T-helper 1 cell treated with Interleukin-12 subunit alpha and Interleukin-12 subunit beta and Interleukin-4 antibody, amounts not matched to agents 30 ng/mL and 1 ng/mL, for 36 hours (primary cell): ENCODE results near the gene ATP8A2. TPM values are rescaled to one million over a fixed set of nuclear protein-coding genes. Genes with fewer than 3 reads are reported as not detected.
"Not testable (repeated sequence)": the region's sequence is repeated elsewhere in the genome, so short reads cannot be mapped to it uniquely, and the experiment has no call there.

Experiments used
- intact Hi-C: fragments of 100-400 bp; cut with micrococcal nuclease; formaldehyde crosslinking; loops from one replicate; pipeline ENCODE4 v1.15.1; 2024
- total RNA-seq: library from RNA; stranded (reverse); gene quantifications from 2 replicates; pipeline ENCODE4 v1.2.3, GENCODE V29; 2022

Gene ATP8A2
- total RNA-seq, 1 donor from 2014 or later: 1.9 TPM

DNA sequence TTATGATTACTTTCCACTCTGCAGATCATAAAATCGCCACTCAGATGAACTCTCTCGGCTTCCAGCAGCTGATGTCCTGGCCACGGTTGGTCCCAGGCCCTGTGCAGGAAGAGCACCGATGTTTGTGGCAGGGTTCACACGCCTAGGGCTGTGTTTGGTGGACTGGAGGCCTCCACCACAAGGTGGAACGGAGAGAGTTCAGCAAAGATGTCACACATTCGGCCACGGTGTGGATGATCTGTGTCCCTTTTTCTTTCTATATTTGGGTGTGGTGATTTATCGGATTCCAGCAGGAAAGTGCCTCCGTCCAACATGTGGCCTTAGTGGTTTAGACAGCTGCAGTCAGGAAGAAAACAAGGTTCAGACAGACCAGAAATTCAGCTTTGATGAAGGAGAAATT lies 680.6 kb downstream of the ATP8A2 start:
- intact Hi-C loops: loop anchor here (1.0 to 10.0 kb wide), 8 partner anchors 40 to 748 kb away; partner anchors contain the start of gene NUP58

DNA sequence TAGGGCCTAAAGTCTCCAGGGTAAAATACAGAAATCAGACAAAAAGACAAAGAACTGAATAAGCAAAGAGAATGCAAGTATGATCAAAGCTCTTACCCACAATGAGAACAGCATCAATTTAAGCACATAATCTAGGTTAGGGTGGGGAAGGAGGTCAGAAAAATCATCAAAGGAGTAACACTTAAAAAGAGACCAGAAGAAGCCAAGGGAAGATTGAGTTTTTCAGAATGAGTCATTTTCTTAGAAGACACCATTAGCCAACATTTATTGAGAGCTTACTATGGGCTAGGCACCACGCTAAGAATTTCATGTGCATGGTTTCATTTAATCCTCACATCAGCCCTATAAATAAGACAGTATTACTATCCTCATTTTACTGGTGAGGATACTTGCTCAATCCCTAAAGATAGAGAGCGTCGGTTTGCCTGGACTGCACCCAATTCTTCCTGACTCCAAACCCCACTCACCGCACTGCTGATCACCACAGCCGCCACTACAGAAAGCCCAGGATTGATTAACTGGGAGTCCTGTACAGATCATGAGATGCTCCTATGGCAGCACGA lies 681.7 kb downstream of the ATP8A2 start:
- intact Hi-C loops: loop anchor here (2.0 to 10.0 kb wide), 7 partner anchors 41 to 749 kb away; partner anchors contain the start of gene NUP58

DNA sequence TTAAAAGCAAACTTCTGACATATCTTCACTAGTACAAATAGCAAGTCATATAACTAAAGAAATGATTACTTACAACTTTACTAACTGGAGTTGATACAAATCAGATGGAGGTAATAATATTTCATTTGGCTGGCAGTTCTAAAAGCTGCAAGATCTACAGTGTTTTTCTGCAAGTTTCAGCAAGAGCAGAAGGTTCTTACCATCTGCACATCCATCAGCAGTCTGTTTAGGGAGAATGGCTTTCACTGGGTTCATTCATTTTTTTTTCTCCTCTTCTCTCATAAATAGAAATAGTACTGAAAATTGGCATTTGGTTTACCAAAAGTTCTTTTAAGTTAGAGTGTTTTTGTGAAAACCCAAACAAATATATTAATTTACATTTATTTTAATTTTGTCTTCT lies 683.1 kb downstream of the ATP8A2 start:
- intact Hi-C loops: loop anchor here (5.0 to 10.0 kb wide), 2 partner anchors 318 to 750 kb away; partner anchors contain the start of gene NUP58

DNA sequence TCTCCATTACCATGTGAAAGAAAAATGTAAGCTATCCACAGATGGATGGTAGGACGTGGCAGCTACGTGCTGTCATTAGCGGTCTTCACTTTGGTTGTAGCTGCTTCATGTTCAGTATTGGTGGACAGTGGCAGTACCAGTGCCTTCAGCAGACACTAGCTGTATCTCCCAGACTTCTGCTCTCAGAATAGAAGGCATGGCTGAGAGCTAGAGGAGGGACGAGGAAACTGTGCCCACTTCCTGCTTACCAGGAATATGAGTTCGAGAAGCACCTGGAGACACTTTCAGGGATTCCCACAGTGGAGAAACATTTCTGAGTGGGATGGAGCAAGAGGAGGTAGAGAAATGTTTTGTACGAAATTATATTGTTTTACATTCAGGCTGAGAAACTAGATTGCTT lies 686.9 kb downstream of the ATP8A2 start:
- intact Hi-C loops: loop anchor here (10.0 kb wide), 1 partner anchor 754 kb away; the partner anchor contains the start of gene NUP58

DNA sequence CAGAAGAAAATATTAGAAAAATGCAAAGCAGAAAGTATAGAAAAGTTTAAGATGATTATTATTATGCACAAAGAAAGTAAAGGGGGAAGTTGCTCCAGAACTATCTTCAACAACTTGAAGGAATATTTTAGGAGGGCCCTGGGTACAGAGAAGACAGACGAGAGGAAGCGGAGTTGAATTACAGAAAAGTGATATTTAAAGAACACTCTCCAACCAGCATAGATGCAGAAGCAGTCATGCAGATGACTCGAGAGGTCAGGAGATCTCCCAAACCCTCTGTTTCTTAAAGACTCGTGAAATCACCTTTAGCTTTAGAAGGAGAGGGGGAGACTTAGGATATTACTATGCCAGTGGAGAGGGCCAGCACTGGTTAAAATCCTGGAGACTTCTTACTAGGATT lies 688.6 kb downstream of the ATP8A2 start:
- intact Hi-C loops: loop anchor here (5.0 kb wide), 2 partner anchors 308 to 553 kb away; no protein-coding TSS in a partner anchor

DNA sequence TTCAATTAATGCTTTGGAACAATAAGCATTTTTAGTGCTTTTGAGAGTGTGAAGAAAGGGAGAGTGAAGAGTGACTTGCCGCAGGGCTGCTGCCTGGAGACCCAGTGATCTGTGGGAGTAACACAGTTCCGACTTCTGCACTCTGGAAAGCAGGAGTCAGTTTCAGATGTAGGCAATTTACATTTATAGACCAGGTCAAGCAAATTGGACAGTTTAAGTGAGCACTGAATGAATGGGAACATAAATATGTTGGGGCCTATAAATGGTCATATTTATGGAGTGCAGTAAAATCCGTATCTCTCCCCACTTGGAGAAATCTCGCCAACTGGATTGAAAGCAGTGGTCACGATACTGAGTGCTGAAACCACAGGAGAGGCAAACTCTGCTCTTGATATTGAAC lies 689.5 kb downstream of the ATP8A2 start:
- intact Hi-C loops: loop anchor here (5.0 kb wide), 2 partner anchors 309 to 554 kb away; no protein-coding TSS in a partner anchor

DNA sequence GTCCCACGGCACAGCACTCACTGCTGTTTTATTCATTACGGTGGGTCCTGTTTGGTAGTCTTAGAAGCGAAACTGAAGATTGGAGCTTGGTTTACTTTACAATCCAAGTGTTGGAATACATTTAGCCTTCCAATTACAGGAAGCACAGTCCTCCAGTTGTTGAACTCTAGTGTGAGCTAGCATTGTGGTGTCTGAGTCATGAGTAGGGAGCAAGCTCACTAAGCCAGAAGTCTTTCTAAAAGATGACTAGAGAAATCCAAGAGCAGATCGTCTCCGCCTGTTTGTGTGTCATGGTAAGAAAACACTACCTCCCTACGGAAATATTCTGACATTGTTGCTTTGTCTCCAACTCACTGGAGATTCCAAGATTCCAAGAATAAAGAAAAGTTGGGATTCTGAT lies 690.2 kb downstream of the ATP8A2 start:
- intact Hi-C loops: loop anchor here (2.0 to 5.0 kb wide), 3 partner anchors 310 to 555 kb away; no protein-coding TSS in a partner anchor

DNA sequence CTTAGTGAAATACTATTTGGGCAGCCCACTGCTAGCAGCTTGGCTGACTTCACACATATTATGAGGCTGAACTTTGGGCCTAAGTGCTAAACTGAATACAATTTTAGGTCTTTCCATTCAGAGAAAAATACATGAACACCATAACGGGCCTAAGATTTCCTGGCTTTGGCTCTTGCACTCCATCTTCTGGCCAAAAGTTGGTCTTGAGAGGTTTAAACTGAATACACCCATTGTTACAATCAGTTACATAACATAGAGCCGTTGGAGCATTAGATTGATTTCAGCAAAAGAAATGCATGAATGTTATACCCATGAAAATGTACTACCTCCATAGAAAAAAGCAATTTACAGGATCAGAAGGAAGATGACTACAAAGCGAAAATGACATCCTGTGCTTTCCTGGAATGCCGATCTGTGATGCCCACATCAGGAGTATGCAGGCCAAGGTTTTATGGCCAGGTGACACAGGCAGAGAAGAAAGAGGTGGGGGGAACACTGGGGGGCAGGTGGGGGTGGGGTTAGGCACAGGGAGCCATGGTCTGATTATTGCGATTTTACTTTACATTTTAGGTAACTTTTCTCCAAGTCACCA lies 691.2 kb downstream of the ATP8A2 start:
- intact Hi-C loops: loop anchor here (1.0 to 5.0 kb wide), 5 partner anchors 234 to 556 kb away; no protein-coding TSS in a partner anchor

DNA sequence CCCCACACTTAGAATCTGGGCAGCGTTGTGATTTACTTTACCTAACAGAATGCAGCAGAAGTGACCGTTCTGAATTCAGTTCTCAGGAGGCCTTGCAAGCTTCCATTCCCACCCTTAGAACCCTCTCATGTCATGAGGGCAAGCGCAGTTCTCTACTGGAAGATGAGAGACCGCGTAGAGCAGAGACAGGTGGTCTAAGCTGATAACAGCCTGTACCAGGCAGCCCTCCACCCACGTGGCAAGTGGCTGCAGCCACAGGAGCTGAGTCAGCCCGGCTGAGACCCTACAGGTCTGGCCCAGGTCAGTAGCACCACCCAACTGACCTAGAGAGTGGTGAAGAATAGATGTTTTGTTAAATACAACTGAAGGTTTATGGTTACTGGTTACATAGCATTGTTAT lies 694.7 kb downstream of the ATP8A2 start:
- intact Hi-C loops: not testable (repeated sequence)

DNA sequence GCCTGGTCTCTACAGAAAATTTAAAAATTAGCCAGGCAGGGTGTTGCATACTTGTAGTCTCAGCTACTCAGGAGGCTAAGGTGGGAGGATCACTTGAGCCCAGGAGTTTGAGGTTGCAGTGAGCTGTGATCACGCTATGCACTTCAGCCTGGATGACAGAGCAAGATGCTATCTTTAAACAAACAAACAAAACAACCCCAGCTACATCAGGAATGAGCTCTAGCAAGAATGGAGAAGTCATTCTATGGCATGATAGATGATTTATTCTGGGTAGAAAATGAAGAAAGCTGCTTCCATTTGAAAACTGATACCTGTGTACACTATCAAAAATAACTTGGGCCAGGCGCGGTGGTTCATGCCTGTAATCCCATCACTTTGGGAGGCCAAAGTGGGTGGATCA lies 695.8 kb downstream of the ATP8A2 start:
- intact Hi-C loops: no loop called here

DNA sequence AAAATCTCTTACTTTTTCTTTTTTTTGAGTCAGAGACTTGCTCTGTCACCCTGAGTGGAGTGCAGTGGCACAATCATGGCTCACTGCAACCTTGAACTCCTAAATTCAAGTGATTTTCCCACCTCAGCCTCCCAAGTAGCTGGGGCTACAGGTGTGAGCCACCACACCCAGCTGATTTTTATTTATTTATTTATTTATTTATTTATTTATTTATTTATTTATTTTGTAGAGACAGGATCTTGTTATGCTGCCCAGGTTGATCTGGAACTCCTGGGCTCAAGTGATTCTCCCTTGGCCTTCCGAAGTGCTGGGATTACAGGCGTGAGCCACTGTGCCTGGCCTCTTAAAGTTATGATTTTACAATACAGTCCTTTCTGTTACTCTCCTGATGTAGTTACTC lies 696.6 kb downstream of the ATP8A2 start:
- intact Hi-C loops: not testable (repeated sequence)

DNA sequence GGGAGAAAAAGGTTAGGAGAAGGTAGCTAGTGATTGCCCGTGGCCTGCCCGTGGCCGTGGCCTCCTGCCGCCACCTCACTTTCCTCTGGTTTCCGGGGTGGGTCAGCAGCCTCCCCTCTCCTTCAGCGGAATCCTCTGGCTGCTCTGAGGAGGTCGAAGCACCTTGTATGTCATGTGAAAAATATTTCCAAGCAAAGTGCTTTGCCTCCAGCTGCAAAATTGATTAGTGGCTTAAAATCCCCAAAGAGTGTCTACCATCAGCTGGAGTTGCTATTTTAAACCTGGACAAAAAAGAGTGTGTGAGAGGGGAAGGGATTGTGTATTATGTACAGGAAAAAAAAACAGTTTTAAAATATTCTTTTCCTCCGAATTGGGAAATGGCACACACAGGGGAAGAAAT lies 697.9 kb downstream of the ATP8A2 start:
- intact Hi-C loops: not testable (repeated sequence)

DNA sequence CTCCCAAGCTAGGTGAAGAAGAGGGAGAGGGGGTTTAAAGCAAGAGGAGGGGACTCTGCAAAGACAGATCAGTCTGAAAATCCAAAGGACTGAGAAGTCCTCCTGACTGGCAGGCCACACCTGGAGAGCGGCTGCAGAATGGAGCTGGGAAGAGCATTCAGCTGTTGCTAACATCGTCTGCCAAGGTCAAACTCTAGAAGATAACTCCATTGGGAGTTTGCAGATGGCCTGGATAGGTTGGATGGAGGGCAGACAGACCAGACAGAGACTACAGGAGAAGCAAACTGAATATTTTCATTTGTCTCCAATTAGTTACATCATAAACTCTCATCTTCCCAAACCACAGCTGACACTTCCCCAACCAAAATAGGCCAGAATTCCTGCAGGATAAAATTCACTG lies 699.9 kb downstream of the ATP8A2 start:
- intact Hi-C loops: loop anchor here (1.0 kb wide), 2 partner anchors 497 to 561 kb away; no protein-coding TSS in a partner anchor

DNA sequence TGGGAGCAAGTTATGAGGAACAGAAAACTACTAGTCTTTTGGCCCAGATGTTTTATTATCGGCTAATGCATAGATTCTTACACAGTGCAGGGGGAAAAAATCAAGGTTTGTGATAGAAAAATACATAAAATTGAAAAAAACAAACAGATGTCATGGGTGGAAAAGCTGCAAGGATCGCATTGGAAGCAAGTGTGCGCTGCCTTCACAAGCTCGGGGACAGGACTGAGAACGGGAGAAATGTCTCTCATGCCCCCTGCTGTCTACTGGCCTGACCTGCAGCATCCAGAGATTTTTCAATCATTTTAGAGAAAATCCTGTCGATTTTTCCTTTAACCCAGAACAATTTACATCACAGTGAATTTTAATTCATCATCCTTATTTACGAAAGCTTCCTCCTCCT lies 700.6 kb downstream of the ATP8A2 start:
- intact Hi-C loops: loop anchor here (1.0 kb wide), 2 partner anchors 498 to 562 kb away; no protein-coding TSS in a partner anchor

DNA sequence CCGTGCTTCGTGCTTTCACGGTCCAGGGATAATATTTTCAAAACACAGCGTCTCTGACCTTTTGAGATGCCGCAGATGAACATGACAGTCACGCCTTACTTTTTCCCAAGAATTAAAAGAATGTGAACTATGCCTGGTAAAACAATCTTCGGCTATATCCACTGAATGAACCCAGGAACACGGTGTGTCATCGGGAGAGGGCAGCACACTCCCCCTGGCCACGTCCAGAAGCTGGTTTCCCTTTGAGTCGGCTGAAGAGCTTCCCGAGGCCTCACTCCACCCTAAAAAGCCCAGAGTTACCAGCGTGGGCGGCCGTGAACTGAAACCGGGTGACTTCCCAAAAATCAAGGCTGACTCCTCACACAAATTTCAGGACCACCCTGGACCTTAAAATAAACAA lies 702.9 kb downstream of the ATP8A2 start:
- intact Hi-C loops: no loop called here

Other genes starting within 250 kb of the ATP8A2 start
- not detected in 2 replicates for gene AMER2, start 199.7 kb upstream of the ATP8A2 start, total RNA-seq
- 20.3 and 20.5 TPM in 2 replicates for gene MTMR6, start 84.5 kb upstream of the ATP8A2 start, total RNA-seq
- 84.2 and 94.3 TPM in 2 replicates for gene NUP58, start 70.3 kb upstream of the ATP8A2 start, total RNA-seq